Measurements from ENCODE around the gene TFE3. TPM values are rescaled to one million over a fixed set of nuclear protein-coding genes. Genes with fewer than 3 reads are reported as not detected.

The TFE3 gene
- total and polyA plus RNA-seq, 2 donors (not counting 3 experiments of a cell fraction or from before 2014, with no cell fraction given), result 22.3 to 37.1 TPM

- FAIRE-seq, result no peak
- Histone ChIP-seq H3K27ac (ENCODE audit: insufficient read depth, low read depth, low read length) (no peak overlapping the region), H3K4me1 (ENCODE audit: control insufficient read depth, extremely low read depth, insufficient read depth, low read length) (peaks cover 11% of the 10 kb centered on the region), H3K4me3 (replicated peaks in 1 of 3; ENCODE audit: insufficient read depth in 1 of 3, low read depth in 1 of 3, low read length in 3 of 3) (no peak overlapping the region), H4K20me1 (replicated peaks; ENCODE audit: control insufficient read depth, extremely low read depth, insufficient read depth, low read length) (no peaks in the 10 kb centered on the region), H3K36me3 (ENCODE audit: control insufficient read depth in 2 of 2, extremely low read depth in 1 of 2, insufficient read depth in 2 of 2, low read length in 2 of 2) (no peaks in the 10 kb centered on the region), H2AFZ (ENCODE audit: low read depth, low read length) (no peak overlapping the region), H3K4me2 (ENCODE audit: insufficient read depth, low read length) (no peak overlapping the region), H3K27me3 (ENCODE audit: control insufficient read depth in 2 of 2, insufficient read depth in 2 of 2, low read length in 2 of 2) (no peaks in the 10 kb centered on the region), H3K79me2 (ENCODE audit: control insufficient read depth, insufficient read depth, low read length) (peaks cover 11% of the 10 kb centered on the region), H3K9ac (replicated peaks; ENCODE audit: extremely low read depth, insufficient read depth, low read length) (no peak overlapping the region), H3K9me3 (replicated peaks; ENCODE audit: control insufficient read depth, insufficient read depth, low read length) (no peaks in the 10 kb centered on the region), H3K9me1 (replicated peaks; ENCODE audit: control insufficient read depth, extremely low read depth, insufficient read depth, low read length) (no peaks in the 10 kb centered on the region)
- no peak for DNase-seq (ENCODE audit: low read depth, low spot score)
- intact Hi-C loops (cut with micrococcal nuclease) (loop anchor here (2.0 to 10.0 kb wide), 2 partner anchors 25 to 679 kb away; no protein-coding TSS in a partner anchor), dilution Hi-C loops (cut with MboI; ENCODE audit: extremely low pct_ligation_motif_present, low sequenced_read_pairs) (no loop called here)
- BruUV-seq (replicated peaks), result no TSS peak
- ChIA-PET CTCF (interaction anchor here (0.6 kb wide), 1 partner anchor 89 kb away, joined by 3 read pairs; no protein-coding TSS in a partner anchor), POLR2A (no interaction called here)
- TF ChIP-seq, protein P1, sequence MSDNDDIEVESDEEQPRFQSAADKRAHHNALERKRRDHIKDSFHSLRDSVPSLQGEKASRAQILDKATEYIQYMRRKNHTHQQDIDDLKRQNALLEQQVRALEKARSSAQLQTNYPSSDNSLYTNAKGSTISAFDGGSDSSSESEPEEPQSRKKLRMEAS (IDR thresholded peaks at IDR 0.05; ENCODE audit: insufficient read depth, insufficient read length), result no peak
- TF ChIP-seq GATA2 (IDR thresholded peaks at IDR 0.05; ENCODE audit: insufficient read depth, insufficient read length, low read depth, low read length) (no peak), MYC (IDR thresholded peaks at IDR 0.05; ENCODE audit: low read depth, low read length) (no peak), FOS (IDR thresholded peaks at IDR 0.05; ENCODE audit: borderline replicate concordance, insufficient read depth, low read length) (no peak), POLR2AphosphoS5 (IDR thresholded peaks at IDR 0.05; ENCODE audit: insufficient read depth, low read depth, low read length) (no peak), EZH2 (IDR thresholded peaks at IDR 0.05; ENCODE audit: borderline replicate concordance, low read depth, low read length, severe bottlenecking) (no peak), JUN (IDR thresholded peaks at IDR 0.05; ENCODE audit: borderline replicate concordance, insufficient read depth, insufficient read length, low read depth) (no peak), POLR2A (IDR thresholded peaks at IDR 0.05; ENCODE audit: low read depth, low read length) (no peak), CTCF (IDR thresholded peaks at IDR 0.05; ENCODE audit: extremely low read depth in 1 of 2, insufficient read depth in 1 of 2, low read depth in 1 of 2, low read length in 2 of 2) (no peak)
Measured at GRCh38 chrX:49075347-49075746, 32.2 kb upstream of the TFE3 start.
